IPS DF 6.9 (cell line): ENCODE data around the gene CATSPER4.

ENCODE experiments used
- DNase-seq: peaks from one replicate; pipeline ENCODE4 v3.0.0-alpha.2; 2013; ENCODE audit warnings: low read depth, low spot score
- H3K27ac ChIP-seq: one replicate; pipeline ENCODE4 v1.5.1; 2013; ENCODE audit warnings: low read length, control low read depth
- H3K27me3 ChIP-seq: 2 replicates; pipeline ENCODE4 v1.6.1; 2013; ENCODE audit warnings: mild to moderate bottlenecking, low read length; ENCODE audit not compliant: control insufficient read depth, insufficient read depth
- H3K36me3 ChIP-seq: 2 replicates; pipeline ENCODE4 v1.6.1; 2013; ENCODE audit warnings: low read length; ENCODE audit not compliant: control insufficient read depth, insufficient read depth
- H3K4me1 ChIP-seq: 2 replicates; pipeline ENCODE4 v1.6.1; 2013; ENCODE audit warnings: low read length; ENCODE audit not compliant: control insufficient read depth, insufficient read depth
- H3K4me3 ChIP-seq: 2 replicates; pipeline ENCODE4 v1.5.1; 2013; ENCODE audit warnings: mild to moderate bottlenecking, low read length
- H3K9me3 ChIP-seq: 2 replicates; pipeline ENCODE4 v1.6.1; 2013; ENCODE audit warnings: low read length, inconsistent platforms; ENCODE audit not compliant: control insufficient read depth, insufficient read depth
- WGBS: extraction: QIAGEN DNeasy Blood & Tissue Kit; methylation state at CpG from one replicate; pipeline ENCODE4 v1.1.7; 2013; ENCODE audit warnings: mixed read lengths, missing lambda C conversion rate; ENCODE audit not compliant: insufficient read length, insufficient coverage; 5-methylcytosine and 5-hydroxymethylcytosine counted together

Gene CATSPER4

DNA sequence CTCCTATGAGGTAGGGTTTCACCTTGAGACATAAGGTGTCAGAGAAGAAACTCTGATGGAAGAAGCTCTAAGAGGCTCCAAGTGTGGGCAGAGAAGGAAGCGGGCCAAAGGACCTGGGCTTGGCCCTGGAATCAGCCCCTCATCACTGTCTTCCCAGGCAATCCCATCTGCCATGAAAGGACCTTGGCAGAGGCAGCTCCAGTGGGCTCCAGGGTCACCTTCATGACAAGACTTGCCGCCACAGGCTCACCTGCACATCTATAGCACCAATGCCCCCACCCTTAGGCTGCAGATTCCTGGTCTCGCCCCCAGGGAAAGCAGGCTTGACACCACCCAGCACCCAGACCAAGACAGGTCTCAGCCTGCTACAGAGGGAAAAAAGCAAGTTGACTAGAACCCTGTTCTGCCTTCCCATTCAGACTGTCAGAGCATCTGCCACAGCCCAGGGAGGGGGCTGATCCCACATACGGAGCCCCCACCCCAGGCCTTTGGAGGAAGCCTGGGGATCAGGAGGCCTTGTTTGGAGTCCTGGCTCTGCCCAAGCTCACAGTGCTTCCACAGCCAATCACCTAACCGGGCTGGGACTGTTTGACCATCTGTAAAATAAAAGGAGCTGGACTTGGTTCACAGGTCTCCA lies 32.0 kb upstream of the CATSPER4 start:
- no peaks in the 10 kb centered on the region for H3K36me3 ChIP-seq
- no peak for DNase-seq
- H3K4me3 ChIP-seq = no peak overlapping the region
- no CpG with 5 or more reads among the region's 5 CpGs for WGBS
- peaks cover 43% of the 10 kb centered on the region for H3K27me3 ChIP-seq
- H3K9me3 ChIP-seq = no peaks in the 10 kb centered on the region
- no peak overlapping the region for H3K27ac ChIP-seq
- H3K4me1 ChIP-seq = peaks cover 13% of the 10 kb centered on the region

DNA sequence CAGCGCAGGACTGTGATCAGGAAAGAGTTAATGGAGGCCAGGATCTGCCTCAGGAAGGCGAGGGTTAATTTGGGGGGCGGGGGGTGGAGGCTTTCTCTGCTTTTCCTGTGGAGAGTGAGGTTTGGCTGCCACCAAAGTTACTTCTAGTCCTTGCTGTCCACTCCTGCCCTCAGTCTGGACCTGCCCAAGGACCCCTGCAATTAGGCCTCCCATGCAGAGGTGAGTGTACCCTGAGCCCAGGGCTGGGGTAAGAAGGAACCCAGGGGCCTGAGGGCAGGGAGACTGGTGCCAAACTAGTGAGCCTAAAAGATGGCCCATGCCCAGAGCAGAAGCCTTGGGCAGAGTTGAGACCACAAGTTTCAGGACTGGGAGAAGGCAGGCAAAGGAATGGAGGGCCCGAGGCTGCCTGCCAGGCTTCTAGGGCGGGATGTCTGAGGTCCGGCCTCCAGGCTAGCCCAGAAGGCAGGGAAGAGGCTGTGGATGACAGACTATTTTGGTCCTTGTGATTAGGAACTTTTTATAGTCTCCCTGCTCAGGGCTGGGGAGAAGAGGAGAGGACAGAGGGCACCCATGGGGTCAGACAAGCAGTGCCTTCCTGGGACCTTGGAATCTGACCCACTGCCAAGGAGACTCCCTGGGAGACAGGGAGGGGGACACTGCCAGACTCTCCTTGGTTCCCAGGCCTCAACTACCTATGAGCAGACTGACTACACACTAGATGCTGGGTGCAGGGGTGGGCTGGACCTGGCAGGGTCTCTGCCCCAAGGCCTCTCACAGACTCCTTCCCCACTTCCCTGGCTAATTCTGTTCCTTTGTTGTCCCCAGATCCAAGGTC lies 31.3 kb upstream of the CATSPER4 start, which contains the start of gene FAM110D:
Gene FAM110D (plus strand): TSS at position 172 of the 835 bp plus-strand sequence. CDS start 2,213 bp downstream, outside the sequence.
- H3K27ac ChIP-seq = no peak within 1 kb of the TSS
- H3K4me1 ChIP-seq = peaks cover 13% of the 10 kb centered on the region
- no peak within 1 kb of the TSS for H3K4me3 ChIP-seq
- no peak for DNase-seq
- WGBS = no CpG with 5 or more reads among the region's 6 CpGs
- H3K27me3 ChIP-seq = peaks cover 43% of the 10 kb centered on the region
- H3K36me3 ChIP-seq = no peaks in the 10 kb centered on the region
- no peaks in the 10 kb centered on the region for H3K9me3 ChIP-seq

DNA sequence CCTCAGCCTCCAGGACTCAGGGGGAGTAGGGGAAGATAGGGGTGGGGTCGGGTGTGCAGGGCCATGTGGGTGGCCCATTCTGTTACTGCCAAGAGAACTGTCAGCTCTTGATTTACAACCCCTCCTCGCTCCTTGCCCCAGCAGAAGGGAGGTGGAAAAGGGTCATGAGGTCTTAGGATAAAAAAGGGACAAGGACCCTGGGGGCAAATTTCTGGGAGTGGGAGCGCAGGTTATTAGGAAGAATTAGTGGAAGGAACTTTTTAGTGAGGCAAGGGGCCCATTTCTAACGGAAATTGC lies 30.7 kb upstream of the CATSPER4 start:
- Histone ChIP-seq H3K27me3 (peaks cover 42% of the 10 kb centered on the region), H3K4me1 (peaks cover 13% of the 10 kb centered on the region), H3K9me3 (no peaks in the 10 kb centered on the region), H3K27ac (no peak overlapping the region), H3K4me3 (no peak overlapping the region), H3K36me3 (no peaks in the 10 kb centered on the region)
- WGBS = no CpG with 5 or more reads among the region's 4 CpGs
- DNase-seq = no peak

DNA sequence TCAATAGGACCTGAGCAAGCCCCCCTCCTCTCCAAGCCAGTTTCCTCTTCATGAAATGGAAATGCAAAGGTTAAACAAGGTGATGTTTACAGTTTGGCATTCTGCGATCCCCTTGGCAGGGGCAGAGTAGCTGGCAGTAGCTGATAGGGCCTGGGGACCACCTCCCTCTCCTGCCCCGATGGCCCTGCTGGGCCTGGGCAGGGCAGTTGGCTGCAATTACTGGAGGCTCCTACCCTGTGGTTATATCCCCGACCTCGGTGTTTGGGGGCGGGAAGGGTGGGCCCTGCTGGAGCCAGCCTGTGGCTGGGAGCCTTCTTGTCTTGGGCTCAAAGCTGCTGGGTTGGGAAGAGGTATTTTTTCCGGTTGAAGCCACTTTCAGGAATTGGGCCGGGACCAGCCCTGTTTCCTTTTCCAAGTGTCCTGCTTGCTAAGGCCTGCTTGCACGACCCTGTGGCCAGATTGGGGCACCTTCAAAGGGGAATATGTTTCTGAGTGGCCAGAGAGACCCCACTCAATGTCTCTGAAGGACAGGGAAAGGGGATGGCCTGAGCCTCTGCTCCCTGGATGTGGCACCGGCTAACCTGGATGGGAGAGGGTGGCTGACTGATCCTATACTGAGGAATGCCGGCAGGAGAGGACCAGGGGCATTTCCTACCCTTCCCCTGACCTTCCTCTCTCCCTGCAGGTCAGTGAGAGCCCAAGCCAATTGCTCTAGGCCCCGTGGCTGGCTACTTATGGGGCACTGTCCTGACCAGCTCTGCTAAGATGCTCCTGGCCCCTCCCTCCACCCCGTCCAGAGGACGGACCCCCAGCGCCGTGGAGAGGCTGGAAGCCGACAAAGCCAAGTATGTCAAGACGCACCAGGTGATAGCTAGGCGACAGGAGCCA lies 29.6 kb upstream of the CATSPER4 start:
- Histone ChIP-seq H3K4me3 (peak overlapping the region; percentile 38; the same call in 1 of the 2 replicates), H3K27me3 (peaks cover 35% of the 10 kb centered on the region), H3K9me3 (no peaks in the 10 kb centered on the region), H3K4me1 (peaks cover 11% of the 10 kb centered on the region), H3K36me3 (no peaks in the 10 kb centered on the region), H3K27ac (no peak overlapping the region)
- no CpG with 5 or more reads among the region's 18 CpGs for WGBS
- no peak for DNase-seq

DNA sequence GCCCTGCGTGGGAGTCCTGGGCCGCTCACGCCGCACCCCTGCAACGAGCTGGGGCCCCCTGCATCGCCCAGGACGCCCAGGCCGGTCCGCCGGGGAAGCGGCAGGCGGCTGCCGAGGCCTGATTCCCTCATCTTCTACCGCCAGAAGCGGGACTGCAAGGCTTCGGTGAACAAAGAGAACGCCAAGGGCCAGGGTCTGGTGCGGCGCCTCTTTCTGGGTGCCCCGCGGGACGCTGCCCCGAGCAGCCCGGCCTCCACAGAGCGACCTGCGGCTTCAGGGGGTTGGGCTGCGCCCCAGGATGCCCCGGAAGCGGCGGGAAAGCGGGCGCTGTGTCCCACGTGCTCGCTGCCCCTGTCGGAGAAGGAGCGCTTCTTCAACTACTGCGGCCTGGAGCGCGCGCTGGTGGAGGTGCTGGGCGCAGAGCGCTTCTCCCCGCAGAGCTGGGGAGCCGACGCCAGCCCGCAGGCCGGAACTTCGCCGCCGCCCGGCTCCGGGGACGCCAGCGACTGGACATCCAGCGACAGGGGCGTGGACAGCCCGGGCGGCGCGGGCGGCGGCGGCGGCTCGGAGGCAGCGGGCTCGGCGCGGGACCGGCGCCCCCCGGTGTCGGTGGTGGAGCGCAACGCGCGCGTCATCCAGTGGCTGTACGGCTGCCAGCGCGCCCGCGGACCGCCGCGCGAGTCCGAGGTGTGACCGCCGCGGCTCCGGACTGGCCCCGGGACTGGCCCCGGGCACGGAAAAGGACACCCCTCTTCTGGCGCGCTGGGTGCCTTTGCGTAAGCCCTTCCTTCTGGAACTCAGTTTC lies 28.8 kb upstream of the CATSPER4 start:
- no peak overlapping the region for H3K27ac ChIP-seq
- no CpG with 5 or more reads among the region's 98 CpGs for WGBS
- H3K36me3 ChIP-seq = no peaks in the 10 kb centered on the region
- peak overlapping the region; percentile 38; the same call in 1 of the 2 replicates for H3K4me3 ChIP-seq
- no peaks in the 10 kb centered on the region for H3K9me3 ChIP-seq
- H3K4me1 ChIP-seq = peaks cover 10% of the 10 kb centered on the region
- peaks cover 26% of the 10 kb centered on the region for H3K27me3 ChIP-seq
- DNase-seq = no peak

DNA sequence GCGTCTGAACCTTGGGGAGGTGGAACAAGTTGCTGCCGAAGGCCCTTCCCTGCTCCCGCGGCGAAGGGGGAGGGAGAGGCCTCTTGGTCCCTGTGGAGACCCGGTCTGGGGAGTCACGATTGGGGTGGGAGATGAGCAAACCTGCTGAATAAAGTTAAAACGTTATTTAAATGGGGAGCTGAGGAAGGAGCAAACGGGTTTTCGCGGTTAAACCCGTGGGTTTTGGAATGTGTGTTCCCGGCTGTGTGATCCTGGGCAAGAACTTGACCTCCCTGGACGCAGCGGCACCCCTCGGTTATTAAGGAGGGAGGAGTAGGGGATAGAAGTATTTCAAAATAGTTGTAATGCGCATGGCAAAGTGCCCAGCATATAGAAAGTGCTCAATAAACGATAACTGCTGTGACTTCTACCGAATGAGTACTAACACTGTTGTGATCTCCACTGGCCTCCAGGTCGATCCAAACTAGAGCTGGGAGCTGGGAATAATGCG lies 28.1 kb upstream of the CATSPER4 start:
- WGBS = no CpG with 5 or more reads among the region's 21 CpGs
- no peaks in the 10 kb centered on the region for H3K36me3 ChIP-seq
- H3K9me3 ChIP-seq = no peaks in the 10 kb centered on the region
- peak overlapping the region; percentile 38; the same call in 1 of the 2 replicates for H3K4me3 ChIP-seq
- H3K27me3 ChIP-seq = peaks cover 24% of the 10 kb centered on the region
- H3K27ac ChIP-seq = no peak overlapping the region
- DNase-seq = no peak
- H3K4me1 ChIP-seq = peaks cover 10% of the 10 kb centered on the region

DNA sequence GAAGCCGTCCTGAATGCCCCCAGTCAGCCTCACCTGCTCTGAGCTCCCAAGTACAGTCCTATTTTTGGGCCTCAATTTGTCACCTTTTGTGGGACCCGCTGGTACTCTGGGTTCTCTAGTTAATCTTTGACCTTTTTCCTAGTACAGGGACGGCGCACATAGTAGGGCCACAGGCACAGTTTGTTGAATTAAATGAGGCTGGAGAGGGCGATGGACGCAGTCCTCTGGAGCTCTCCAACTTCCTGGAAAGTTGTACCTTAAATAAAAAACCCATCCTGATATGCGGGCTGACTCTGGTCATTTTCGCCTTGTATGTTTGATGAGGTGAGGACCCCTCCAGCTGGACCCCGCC lies 26.7 kb upstream of the CATSPER4 start:
- no peaks in the 10 kb centered on the region for H3K36me3 ChIP-seq
- H3K9me3 ChIP-seq = no peaks in the 10 kb centered on the region
- no CpG with 5 or more reads among the region's 9 CpGs for WGBS
- H3K4me1 ChIP-seq = peaks cover 10% of the 10 kb centered on the region
- no peak overlapping the region for H3K4me3 ChIP-seq
- no peak overlapping the region for H3K27ac ChIP-seq
- no peak for DNase-seq
- peaks cover 24% of the 10 kb centered on the region for H3K27me3 ChIP-seq

DNA sequence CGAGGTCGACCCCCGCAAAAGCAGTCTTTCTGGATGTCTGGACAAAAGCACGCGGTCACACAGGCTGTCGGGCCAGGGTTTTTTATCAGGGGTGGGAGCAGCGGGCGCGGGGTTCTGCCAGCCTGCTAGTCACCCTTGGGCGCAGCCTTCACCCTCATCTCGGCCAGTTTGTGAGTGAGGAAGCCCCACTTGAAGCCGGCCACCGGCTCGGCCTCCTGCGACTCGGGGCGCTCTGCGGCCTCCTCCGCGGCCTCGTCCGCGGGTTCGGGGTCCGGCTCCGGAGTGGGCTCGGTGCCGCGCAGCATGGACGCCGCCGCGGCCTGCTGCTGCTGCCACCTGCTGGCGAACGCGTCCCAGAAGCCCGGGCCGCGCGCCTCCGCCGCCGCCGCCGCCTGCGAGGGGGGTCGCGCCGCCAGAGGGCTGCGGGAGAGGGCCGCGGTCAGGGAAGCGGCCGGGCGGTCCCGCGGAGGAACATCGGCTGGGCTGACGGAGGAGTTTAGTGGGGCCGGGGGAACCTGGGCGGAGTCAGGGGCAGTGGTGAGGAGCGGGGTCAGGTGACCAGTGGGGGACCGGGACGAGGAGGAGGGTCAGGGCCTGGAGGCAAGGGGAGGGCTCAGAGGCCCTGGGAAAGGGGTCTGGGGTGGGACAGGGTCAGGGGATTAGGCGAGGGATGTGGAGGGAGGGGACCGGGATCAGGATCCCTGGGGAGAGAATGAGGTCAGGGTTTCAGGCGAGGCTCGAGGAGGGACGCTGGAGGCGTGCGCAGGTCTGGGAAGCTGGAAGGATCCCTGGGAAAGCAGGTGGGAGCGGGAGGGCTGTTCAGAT lies 26.2 kb upstream of the CATSPER4 start:
- Histone ChIP-seq H3K9me3 (no peaks in the 10 kb centered on the region), H3K4me3 (peak overlapping the region; percentile 27; the same call in 1 of the 2 replicates), H3K27me3 (peaks cover 24% of the 10 kb centered on the region), H3K4me1 (peaks cover 8% of the 10 kb centered on the region), H3K27ac (no peak overlapping the region), H3K36me3 (no peaks in the 10 kb centered on the region)
- no CpG with 5 or more reads among the region's 72 CpGs for WGBS
- no peak for DNase-seq
